GM21717 (cell line): ENCODE results near the gene CFAP58.
"Not testable (repeated sequence)": the region's sequence is repeated elsewhere in the genome, so short reads cannot be mapped to it uniquely, and the experiment has no call there.

Experiments
- ATAC-seq: cut with Tn5 transposase; IDR thresholded peaks from one replicate; pipeline ENCODE4 v1.9.1; 2021; ENCODE audit warnings: mild to moderate bottlenecking, moderate library complexity; ENCODE audit not compliant: unreplicated experiment

CFAP58 gene

GRCh38 chr10:104427989-104428388 lies 74.4 kb downstream of the CFAP58 start:
- ATAC-seq, result no peak

- ATAC-seq, result no peak
These were observed 76.2 kb downstream of the CFAP58 start for GRCh38 chr10:104429846-104430245.

GRCh38 chr10:104430360-104430759 lies 76.7 kb downstream of the CFAP58 start:
- ATAC-seq, result no peak

- no peak for ATAC-seq
These were observed 80.0 kb downstream of the CFAP58 start for GRCh38 chr10:104433669-104434068.

GRCh38 chr10:104434601-104435000 lies 81.0 kb downstream of the CFAP58 start:
- no peak for ATAC-seq

GRCh38 chr10:104435822-104436221 lies 82.2 kb downstream of the CFAP58 start:
- ATAC-seq, result no peak

GRCh38 chr10:104437226-104437625 lies 83.6 kb downstream of the CFAP58 start:
- ATAC-seq, result no peak

GRCh38 chr10:104440221-104440620 lies 86.6 kb downstream of the CFAP58 start:
- ATAC-seq, result no peak

GRCh38 chr10:104441329-104442000 lies 87.8 kb downstream of the CFAP58 start:
- no peak for ATAC-seq

GRCh38 chr10:104445359-104445758 lies 91.7 kb downstream of the CFAP58 start:
- ATAC-seq, result no peak

- no peak for ATAC-seq
These were observed 92.5 kb downstream of the CFAP58 start for GRCh38 chr10:104446151-104446550.

GRCh38 chr10:104447331-104447730 lies 93.7 kb downstream of the CFAP58 start:
- ATAC-seq, result no peak

GRCh38 chr10:104447906-104448305 lies 94.3 kb downstream of the CFAP58 start:
- ATAC-seq, result no peak

GRCh38 chr10:104449391-104449790 lies 95.8 kb downstream of the CFAP58 start:
- ATAC-seq, result no peak

- no peak for ATAC-seq
These were observed 96.9 kb downstream of the CFAP58 start for GRCh38 chr10:104450490-104450889.

GRCh38 chr10:104450954-104451353 lies 97.3 kb downstream of the CFAP58 start:
- no peak for ATAC-seq

- ATAC-seq, result no peak
These were observed 99.3 kb downstream of the CFAP58 start for GRCh38 chr10:104452977-104453376.

- peak; percentile 90 for ATAC-seq
These were observed 103.3 kb downstream of the CFAP58 start for GRCh38 chr10:104456802-104457542.

GRCh38 chr10:104457543-104457828 lies 103.9 kb downstream of the CFAP58 start:
- ATAC-seq, result no peak

GRCh38 chr10:104465575-104465974 lies 111.9 kb downstream of the CFAP58 start:
- ATAC-seq, result not testable (repeated sequence)

GRCh38 chr10:104468818-104469217 lies 115.2 kb downstream of the CFAP58 start:
- not testable (repeated sequence) for ATAC-seq

GRCh38 chr10:104472505-104472904 lies 118.9 kb downstream of the CFAP58 start:
- no peak for ATAC-seq
